HG03378 (cell line): ENCODE measurements around the gene OMP.
"Not testable (repeated sequence)": the region's sequence is repeated elsewhere in the genome, so short reads cannot be mapped to it uniquely, and the experiment has no call there.

Experiments
- ATAC-seq: cut with Tn5 transposase; IDR thresholded peaks from one replicate; pipeline ENCODE4 v1.9.1; 2021; ENCODE audit warnings: mild to moderate bottlenecking, moderate library complexity; ENCODE audit not compliant: unreplicated experiment

Gene OMP

DNA sequence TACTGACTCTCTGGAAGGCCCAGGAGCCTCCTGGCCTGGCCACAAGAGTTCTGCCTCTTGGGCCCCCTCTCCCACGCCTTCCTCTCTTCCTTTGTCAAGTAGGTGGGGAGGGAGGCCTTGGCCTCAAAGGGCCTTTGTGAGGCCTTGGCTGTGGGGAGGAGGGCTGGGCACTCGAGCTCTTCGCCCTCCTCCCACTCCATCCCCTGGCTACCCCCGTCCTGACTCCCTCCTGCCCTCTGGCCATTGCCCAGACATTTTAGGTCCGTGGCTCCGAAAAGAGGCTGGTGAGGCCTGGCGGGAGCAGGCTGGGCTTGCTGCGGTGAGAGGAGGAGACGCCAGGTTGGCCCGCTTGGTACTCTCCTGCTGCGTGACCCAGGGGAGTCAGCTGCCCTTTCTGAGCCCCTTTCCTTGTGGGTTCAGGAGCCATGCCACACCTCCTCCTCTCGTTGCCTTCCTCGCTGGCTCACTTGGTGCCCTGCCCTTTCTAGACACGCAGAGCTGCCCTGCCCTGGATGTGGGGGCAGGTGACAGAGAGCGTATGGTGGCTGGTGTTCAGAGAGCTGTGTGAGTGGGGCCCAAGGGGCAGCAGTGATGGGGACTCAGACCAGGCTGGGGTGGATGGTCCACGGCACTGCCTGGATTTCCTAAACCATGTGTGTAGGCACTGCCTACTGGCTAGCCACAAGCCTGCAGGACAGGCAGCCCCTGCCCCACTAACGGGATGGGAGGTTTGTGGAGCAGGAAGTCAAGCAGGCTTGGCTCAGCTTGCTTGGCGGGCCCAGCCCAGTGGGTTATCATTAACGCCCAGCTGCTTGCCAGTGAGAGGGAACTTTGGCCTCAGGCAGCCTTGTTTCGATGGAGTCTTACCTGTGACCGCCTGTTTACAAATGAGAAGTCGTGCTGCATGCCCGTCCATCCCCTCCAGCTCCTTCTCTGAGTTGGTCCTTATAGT lies 15.8 kb upstream of the OMP start:
- no peak for ATAC-seq

GRCh38 chr11:77087723-77088225 lies 14.9 kb upstream of the OMP start:
- no peak for ATAC-seq

- ATAC-seq, result no peak
These were observed 14.2 kb upstream of the OMP start for GRCh38 chr11:77088236-77089003.

DNA sequence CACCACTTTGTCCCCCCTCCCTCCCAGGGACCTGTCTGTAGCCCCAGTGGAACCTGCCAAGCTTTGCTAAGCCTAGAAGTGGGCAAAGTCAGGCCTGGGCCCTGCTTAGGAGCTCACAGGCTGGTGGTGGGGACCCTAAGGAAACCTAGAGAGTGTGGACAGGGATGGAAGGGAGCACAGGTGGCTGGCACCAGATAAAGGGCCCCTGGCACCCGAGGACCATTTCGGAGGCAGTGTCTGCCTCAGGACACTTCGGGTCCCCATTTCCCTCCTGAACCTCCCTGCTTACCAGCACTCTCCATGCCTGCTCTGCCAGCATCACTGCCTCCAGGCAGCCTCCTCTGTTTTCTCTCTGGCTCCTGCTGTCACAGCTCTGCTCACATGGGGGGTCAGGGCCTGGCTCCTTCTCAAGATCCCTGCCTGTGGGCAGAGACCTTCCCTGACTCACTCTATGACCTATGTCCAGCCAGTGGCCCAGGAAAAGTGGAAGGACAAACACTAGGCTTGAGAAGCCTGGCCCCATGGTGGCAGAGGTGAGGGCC lies 13.6 kb upstream of the OMP start:
- no peak for ATAC-seq

- ATAC-seq, result no peak
These were observed 12.6 kb upstream of the OMP start for GRCh38 chr11:77090046-77090372.

DNA sequence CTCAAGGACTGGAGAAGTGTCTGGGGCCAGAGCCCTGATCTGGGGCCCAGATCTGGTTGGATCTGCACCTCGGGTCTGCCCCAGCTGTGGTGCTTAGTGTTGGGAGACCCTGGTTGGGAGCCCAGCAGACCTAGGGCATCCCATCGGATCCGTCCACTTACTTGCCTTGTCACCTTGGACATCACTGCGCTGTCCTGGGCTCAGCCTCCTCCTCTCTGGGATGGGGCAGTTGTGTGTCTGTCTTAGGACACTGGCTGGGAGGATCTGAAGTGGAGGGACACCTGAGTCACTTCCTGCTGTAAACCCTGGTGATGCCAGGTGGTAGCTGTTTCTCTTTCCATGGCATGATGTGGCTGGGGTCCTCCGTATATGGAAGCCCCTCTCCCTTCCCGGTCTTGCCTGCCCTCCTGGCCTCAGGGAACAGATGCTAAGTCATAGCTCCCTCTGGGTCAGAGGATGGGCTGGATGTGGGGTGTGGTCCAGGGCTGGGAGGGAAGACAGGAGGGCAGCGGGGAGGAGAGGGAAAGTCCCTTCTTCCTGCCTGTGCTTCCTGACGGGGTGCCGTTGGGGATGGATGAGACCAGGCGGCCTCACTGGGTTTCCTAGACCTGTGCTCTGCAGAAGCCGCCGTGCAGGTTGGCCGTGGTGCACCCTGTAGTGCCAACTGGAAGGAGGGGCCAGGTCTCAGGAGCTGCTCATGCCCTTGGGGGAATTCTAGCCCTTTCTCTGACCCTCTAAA lies 12.1 kb upstream of the OMP start:
- no peak for ATAC-seq

- ATAC-seq, result peak; percentile 66
These were observed 11.3 kb upstream of the OMP start for GRCh38 chr11:77091146-77091940.

DNA sequence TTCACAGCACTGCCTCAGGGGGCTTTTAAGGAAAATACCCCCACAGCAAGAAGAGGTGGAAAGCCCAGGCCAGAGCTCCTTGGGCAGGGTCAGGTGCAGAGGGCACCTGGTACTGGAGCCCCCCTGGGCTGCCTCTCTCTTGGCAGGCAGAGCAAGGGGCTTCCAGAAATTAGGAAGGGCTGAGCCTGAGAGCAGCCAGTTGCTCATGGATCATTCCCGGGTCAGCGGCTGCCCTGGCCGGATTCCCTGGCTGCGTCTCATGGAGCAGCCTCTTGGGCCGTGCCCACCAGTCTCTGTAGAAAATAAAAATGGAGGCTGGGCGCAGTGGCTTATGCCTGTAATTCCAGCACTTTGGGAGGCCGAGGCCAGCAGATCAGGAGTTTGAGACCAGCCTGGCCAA lies 10.3 kb upstream of the OMP start:
- ATAC-seq, result no peak

- ATAC-seq, result no peak
These were observed 9.4 kb upstream of the OMP start for GRCh38 chr11:77093056-77093891.

GRCh38 chr11:77093987-77094840 lies 8.4 kb upstream of the OMP start:
- no peak for ATAC-seq

GRCh38 chr11:77094841-77095365 lies 7.7 kb upstream of the OMP start:
- no peak for ATAC-seq

DNA sequence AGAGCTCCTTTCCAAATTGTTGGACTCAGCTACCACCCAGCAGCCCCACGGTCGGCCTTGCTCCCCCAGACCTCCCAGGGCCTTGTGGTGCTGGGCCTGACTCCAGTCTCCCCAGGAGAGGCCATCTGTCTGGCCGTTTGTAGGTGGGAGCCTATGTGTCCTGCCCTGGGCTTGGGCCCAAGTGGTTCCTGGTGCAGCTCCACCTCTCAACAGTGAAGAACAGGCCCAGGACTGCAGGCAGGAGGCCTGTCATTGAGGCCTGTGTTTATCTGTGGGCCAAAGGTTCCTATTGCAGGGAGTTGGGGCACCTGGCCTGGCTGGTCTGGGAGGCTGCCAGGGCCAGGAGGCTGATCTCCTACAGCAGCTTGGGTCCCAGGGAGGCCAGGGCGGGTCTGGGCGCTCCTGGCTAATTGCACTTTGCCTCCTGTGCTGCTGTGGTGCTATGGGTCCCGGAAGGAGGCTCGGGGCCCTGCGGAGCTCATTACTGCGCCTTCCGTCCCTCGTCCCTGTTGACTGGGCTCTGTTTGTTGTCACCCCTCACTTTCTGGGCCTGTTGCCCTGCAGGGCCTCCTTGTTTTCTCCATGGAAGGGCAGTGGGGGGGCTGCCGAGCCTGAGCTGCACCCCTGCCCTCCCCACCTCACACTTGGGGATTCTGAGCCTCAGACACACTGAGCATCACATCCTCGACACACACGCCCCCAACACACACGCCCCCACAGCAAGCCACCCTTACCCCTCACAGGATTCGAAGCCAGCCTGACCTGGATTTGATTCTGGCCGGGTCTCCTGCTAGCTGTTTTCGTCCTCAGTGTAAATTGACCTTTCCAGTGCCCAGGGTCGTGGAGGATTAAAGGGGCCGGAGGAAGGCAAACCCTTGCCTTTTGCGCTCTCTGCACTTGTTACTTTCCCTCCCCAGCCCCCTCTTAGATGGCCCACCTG lies 6.8 kb upstream of the OMP start:
- no peak for ATAC-seq

DNA sequence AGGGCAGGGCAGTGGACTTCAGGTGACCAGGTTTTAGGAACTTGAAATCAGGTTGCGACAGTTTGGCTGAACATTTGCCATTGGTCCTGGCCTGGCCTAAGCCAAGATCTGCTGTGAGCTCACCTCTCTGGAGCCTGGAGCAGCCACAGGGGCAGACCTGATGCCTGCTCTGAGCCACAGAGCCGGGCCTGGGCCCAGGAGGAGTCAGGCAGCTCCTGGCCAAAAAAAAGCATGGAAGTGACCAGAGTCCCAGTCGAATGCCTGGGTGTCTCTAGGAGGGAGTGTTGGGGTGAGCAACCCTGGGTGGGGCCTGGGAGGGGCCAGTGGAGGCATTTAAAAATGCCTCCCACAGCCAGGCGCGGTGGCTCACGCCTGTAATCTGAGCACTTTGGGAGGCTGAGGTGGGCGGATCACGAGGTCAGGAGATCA lies 6.0 kb upstream of the OMP start:
- ATAC-seq, result no peak

- not testable (repeated sequence) for ATAC-seq
These were observed 5.5 kb upstream of the OMP start for GRCh38 chr11:77097180-77097579.

- no peak for ATAC-seq
These were observed 2.2 kb upstream of the OMP start for GRCh38 chr11:77100166-77101042.

DNA sequence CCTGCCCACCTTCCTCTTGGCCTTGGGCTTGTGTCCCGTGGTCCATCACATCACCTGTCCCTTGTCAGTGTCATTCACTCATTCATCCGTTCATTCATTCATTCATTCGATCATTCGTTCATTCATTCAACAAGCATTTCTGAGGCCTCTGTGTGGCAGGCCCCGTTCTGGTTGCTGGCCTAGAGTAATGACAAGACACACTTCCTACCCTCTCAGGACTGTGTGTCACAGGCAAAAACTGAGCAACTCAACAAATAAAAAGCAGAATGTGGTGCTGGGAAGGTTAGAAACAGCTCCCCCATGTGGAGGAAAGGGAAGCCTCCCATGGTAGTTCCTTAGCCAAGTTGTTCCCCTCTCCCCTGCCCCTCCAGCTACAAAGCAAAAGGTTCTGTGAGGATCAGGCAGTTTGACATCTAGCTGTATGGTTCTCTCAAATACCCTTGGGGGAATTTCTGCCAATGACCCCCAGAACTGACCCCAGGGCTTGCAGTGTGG lies 1.6 kb upstream of the OMP start:
- ATAC-seq, result no peak
